SK-N-SH (cell line): ENCODE results near the gene MAU2.

Experiments
- CTCF ChIP-seq: fragments of 200-600 bp; sonication (generic); IDR thresholded peaks from 2 replicates; pipeline ENCODE4 v1.6.1; 2017; ENCODE audit warnings: antibody characterized with exemption, mild to moderate bottlenecking, moderate library complexity
- ELF1 ChIP-seq: IDR thresholded peaks from 2 replicates; pipeline ENCODE4 v1.4.0; 2012
- EP300 ChIP-seq, 2 experiments: IDR thresholded peaks; 2 replicates each; pipeline versions ENCODE4 v1.4.0 to v1.6.1; 2012; ENCODE audit warnings: borderline replicate concordance in 1 of 2, low read depth in 1 of 2, low read length in 1 of 2
- FOXJ3 ChIP-seq: sonication (generic); formaldehyde crosslinking; IDR thresholded peaks from 2 replicates; pipeline ENCODE4 v1.5.1; 2020; ENCODE audit warnings: mild to moderate bottlenecking, missing genetic modification reagents
- GATA2 ChIP-seq: sonication (generic); formaldehyde crosslinking; IDR thresholded peaks from 2 replicates; pipeline ENCODE4 v1.5.0; 2020; ENCODE audit warnings: mild to moderate bottlenecking, missing genetic modification reagents
- JUND ChIP-seq: IDR thresholded peaks from 2 replicates; pipeline ENCODE4 v1.4.0; 2012
- MAX ChIP-seq: IDR thresholded peaks from 2 replicates; pipeline ENCODE4 v1.4.0; 2012; ENCODE audit warnings: low read depth
- POLR2AphosphoS5 ChIP-seq: IDR thresholded peaks from 2 replicates; pipeline ENCODE4 v1.6.1; 2012; ENCODE audit warnings: low read depth, low read length
- SIN3A ChIP-seq: IDR thresholded peaks from 2 replicates; pipeline ENCODE4 v1.6.1; 2012; ENCODE audit warnings: low read depth, mild to moderate bottlenecking, low read length, moderate library complexity, borderline replicate concordance
- SMC3 ChIP-seq: IDR thresholded peaks from 2 replicates; pipeline ENCODE4 v1.6.1; 2012; ENCODE audit warnings: low read depth, low read length, improper control_type of control experiment
- USF1 ChIP-seq: IDR thresholded peaks from 2 replicates; pipeline ENCODE4 v1.4.0; 2012; ENCODE audit warnings: low read depth, borderline replicate concordance
- USF2 ChIP-seq: fragments of 150-350 bp; IDR thresholded peaks from 2 replicates; pipeline ENCODE4 v1.6.1; 2017; ENCODE audit warnings: antibody characterized with exemption, low read length, low read depth, borderline replicate concordance
- YY1 ChIP-seq: IDR thresholded peaks from 2 replicates; pipeline ENCODE4 v1.4.0; 2012; ENCODE audit warnings: low read depth, mild to moderate bottlenecking

GRCh38 chr19:19334989-19335344 lies 14.3 kb downstream of the MAU2 start:
- TF ChIP-seq POLR2AphosphoS5, result no peak
- no peak for TF ChIP-seq CTCF
- TF ChIP-seq GATA2 (CRISPR knock-in tag), result no peak
- TF ChIP-seq SMC3, result no peak
- no peak for TF ChIP-seq EP300 (IDR thresholded peaks at IDR 0.05; ENCODE audit: borderline replicate concordance in 1 of 2, low read depth in 1 of 2, low read length in 1 of 2)
- no peak for TF ChIP-seq USF2
- no peak for TF ChIP-seq YY1
- no peak for TF ChIP-seq ELF1
- no peak for TF ChIP-seq JUND
- no peak for TF ChIP-seq USF1
- TF ChIP-seq FOXJ3, result no peak
- TF ChIP-seq MAX, result no peak
- TF ChIP-seq SIN3A, result no peak
